Uterus (tissue), 4 donors: ENCODE measurements around the gene LSR. TPM values are rescaled to one million over a fixed set of nuclear protein-coding genes. Genes with fewer than 3 reads are reported as not detected.

Experiments
- DNase-seq, 2 donors: peaks; one replicate each; pipeline ENCODE4 v3.0.0-alpha.2; 2019 to 2020
- H3K27ac ChIP-seq, 2 donors: fragments of 200-600 bp; sonication (generic); 1 replicate in 1 of 2; 2 replicates in 1 of 2; pipeline ENCODE4 v1.5.1; 2016 to 2018
- H3K27me3 ChIP-seq, 2 donors: fragments of 200-600 bp; sonication (generic); one replicate each; pipeline ENCODE4 v1.5.1; 2018 to 2019; ENCODE audit warnings: control low read depth in 1 of 2
- H3K36me3 ChIP-seq, 2 donors: fragments of 200-600 bp; sonication (generic); one replicate each; pipeline ENCODE4 v1.5.1; 2019; ENCODE audit warnings: control low read depth in 1 of 2
- H3K4me1 ChIP-seq, 2 donors: fragments of 200-600 bp; sonication (generic); one replicate each; pipeline ENCODE4 v1.5.1; 2018 to 2019; ENCODE audit warnings: control low read depth in 1 of 2
- H3K4me3 ChIP-seq, 2 donors: fragments of 200-600 bp; sonication (generic); 1 replicate in 1 of 2; 2 replicates in 1 of 2; pipeline ENCODE4 v1.5.1; 2018 to 2019; ENCODE audit warnings: mild to moderate bottlenecking in 1 of 2
- H3K9me3 ChIP-seq, 2 donors: fragments of 200-600 bp; sonication (generic); one replicate each; pipeline ENCODE4 v1.5.1; 2019; ENCODE audit warnings: control low read depth in 1 of 2
- POLR2A ChIP-seq, 2 donors: fragments of 450-650 bp; IDR thresholded peaks; one replicate each; pipeline ENCODE4 v1.6.1; 2016; ENCODE audit warnings: antibody characterized with exemption in 2 of 2, mild to moderate bottlenecking in 1 of 2, moderate library complexity in 1 of 2
- intact Hi-C: fragments of 100-400 bp; cut with DNase I; formaldehyde crosslinking; loops from one replicate; pipeline ENCODE4 v1.15.1; 2023; ENCODE audit warnings: low total_unique reads
- total RNA-seq, 4 donors: library from RNA; depleted of rRNA in 3 of 4; stranded (reverse); fragments of >200 nt in 3 of 4; gene quantifications; one replicate each; pipeline versions ENCODE4 v1.1.0 to v1.2.4, GENCODE V29; 2014 to 2023
- TF ChIP-seq, protein P1 (sequence below), 4 experiments: fragments of 200-600 bp in 2 of 4; fragments of 450-650 bp in 2 of 4; sonication (generic) in 2 of 4; IDR thresholded peaks; one replicate each; pipeline ENCODE4 v1.5.1; 2016 to 2019; ENCODE audit warnings: antibody characterized with exemption in 4 of 4, mild to moderate bottlenecking in 2 of 4, moderate library complexity in 1 of 4
- donor health status: DM: yes; HTN: yes; CAD: no.

Gene LSR
- total RNA-seq, 4 donors from 2014 or later: 7.3 to 37.8 (median 20.2) TPM

DNA sequence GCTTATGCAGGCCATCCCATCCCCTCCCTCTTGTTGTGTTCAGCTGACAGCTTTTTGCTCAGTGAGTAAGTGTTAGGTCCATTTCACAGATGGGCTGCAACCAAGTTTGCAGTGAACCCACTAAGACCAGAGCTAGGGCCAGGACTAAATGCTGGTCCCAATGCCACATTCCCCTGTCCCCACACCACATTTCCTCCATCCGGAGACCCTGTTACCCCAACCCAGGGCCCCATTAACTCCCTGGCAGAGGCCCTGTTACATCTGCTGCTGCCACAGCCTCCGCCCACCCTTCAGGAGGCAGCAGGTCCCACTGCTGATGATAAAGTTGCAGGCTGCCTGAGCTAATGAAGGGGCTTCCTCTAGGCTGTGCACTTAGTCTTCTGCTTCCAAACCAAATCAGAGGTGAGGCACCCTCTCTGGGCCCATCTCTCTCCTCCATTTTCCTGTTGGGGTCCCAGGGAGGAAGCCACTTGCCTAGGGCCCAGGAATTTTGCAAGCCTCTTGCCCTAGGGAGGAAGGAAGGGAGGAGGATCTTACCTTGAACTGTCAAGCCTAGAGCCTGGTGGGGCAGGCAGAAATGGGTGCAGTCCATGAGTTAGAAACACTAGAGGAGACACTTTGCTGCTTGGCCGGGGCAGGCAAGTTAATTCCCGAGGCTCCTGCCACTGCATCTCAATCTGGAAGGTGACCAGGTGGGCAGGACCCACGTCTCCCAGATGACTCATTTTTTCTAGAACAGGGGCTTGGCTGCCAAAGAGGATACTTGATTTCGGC lies 16.5 kb downstream of the LSR start:
- intact Hi-C loops: no loop called here
- H3K36me3 ChIP-seq: no peaks in the 10 kb centered on the region
- H3K4me1 ChIP-seq: peaks cover 0 to 4% of the 10 kb centered on the region in 2 donors
- TF ChIP-seq, protein P1, sequence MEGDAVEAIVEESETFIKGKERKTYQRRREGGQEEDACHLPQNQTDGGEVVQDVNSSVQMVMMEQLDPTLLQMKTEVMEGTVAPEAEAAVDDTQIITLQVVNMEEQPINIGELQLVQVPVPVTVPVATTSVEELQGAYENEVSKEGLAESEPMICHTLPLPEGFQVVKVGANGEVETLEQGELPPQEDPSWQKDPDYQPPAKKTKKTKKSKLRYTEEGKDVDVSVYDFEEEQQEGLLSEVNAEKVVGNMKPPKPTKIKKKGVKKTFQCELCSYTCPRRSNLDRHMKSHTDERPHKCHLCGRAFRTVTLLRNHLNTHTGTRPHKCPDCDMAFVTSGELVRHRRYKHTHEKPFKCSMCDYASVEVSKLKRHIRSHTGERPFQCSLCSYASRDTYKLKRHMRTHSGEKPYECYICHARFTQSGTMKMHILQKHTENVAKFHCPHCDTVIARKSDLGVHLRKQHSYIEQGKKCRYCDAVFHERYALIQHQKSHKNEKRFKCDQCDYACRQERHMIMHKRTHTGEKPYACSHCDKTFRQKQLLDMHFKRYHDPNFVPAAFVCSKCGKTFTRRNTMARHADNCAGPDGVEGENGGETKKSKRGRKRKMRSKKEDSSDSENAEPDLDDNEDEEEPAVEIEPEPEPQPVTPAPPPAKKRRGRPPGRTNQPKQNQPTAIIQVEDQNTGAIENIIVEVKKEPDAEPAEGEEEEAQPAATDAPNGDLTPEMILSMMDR (IDR thresholded peaks at IDR 0.05): no peak
- TF ChIP-seq POLR2A (IDR thresholded peaks at IDR 0.05): no peak
- H3K27ac ChIP-seq: peak overlapping the region; percentile 5 to 99
- no peaks in the 10 kb centered on the region for H3K27me3 ChIP-seq
- peak; percentile 23 to 28 for DNase-seq
- no peak overlapping the region for H3K4me3 ChIP-seq
- H3K9me3 ChIP-seq: no peaks in the 10 kb centered on the region

DNA sequence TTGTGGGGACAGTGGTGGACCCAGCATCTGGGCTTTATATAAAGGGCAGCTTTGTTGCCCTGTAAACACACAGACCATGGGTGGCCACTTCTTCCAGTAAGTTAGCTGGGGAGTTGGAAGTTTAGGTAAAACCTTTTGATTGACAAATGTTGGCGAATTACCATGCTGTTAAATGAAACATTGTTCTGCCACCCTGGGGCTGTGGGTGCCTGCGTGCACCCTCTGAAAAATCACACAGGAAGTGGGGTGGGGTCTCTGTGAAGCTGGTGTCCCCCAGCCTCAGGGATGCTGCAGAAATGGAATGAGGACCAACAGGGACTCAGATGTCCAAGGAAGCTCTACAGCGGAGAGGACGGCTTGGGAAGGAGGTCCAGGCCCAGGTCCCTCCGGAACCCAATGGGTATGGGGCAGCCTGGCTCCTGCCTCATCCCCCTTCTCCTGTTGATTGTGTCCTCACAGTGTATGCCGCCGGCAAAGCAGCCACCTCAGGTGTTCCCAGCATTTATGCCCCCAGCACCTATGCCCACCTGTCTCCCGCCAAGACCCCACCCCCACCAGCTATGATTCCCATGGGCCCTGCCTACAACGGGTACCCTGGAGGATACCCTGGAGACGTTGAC lies 17.2 kb downstream of the LSR start:
- no peaks in the 10 kb centered on the region for H3K36me3 ChIP-seq
- intact Hi-C loops: no loop called here
- no peaks in the 10 kb centered on the region for H3K9me3 ChIP-seq
- TF ChIP-seq, protein P1 (IDR thresholded peaks at IDR 0.05): no peak
- TF ChIP-seq POLR2A (IDR thresholded peaks at IDR 0.05): no peak
- no peaks in the 10 kb centered on the region for H3K27me3 ChIP-seq
- peak; percentile 18 to 19 for DNase-seq
- no peak overlapping the region for H3K4me3 ChIP-seq
- peak overlapping the region; percentile 99 for H3K27ac ChIP-seq
- H3K4me1 ChIP-seq: peaks cover 0 to 4% of the 10 kb centered on the region in 2 donors

DNA sequence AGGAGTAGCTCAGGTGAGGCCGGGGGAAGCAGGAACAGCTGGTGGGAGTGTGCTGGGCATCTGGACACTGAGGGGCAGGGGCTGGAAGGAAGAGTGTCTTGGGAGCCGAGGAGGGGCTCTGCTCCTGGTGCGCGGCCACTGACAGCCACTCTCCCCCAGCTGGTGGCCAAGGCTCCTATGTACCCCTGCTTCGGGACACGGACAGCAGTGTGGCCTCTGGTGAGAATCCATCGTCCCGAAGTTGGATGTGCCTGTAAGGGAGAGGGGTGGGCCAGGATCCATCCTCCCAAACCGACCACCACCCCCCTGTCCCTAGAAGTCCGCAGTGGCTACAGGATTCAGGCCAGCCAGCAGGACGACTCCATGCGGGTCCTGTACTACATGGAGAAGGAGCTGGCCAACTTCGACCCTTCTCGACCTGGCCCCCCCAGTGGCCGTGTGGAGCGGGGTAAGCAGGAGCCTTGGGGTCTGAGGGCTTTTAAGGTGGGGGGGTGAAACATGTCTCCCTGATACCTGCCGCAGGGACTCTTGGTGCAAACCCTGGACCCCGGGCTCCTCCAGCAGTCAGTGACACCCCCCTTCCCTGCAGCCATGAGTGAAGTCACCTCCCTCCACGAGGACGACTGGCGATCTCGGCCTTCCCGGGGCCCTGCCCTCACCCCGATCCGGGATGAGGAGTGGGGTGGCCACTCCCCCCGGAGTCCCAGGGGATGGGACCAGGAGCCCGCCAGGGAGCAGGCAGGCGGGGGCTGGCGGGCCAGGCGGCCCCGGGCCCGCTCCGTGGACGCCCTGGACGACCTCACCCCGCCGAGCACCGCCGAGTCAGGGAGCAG lies 17.9 kb downstream of the LSR start:
- Histone ChIP-seq H3K4me1 (peaks cover 0 to 4% of the 10 kb centered on the region in 2 donors), H3K36me3 (no peaks in the 10 kb centered on the region), H3K27me3 (no peaks in the 10 kb centered on the region), H3K27ac (peak overlapping the region; percentile 99), H3K4me3 (peak overlapping the region; percentile 74 to 83), H3K9me3 (no peaks in the 10 kb centered on the region)
- TF ChIP-seq, protein P1 (IDR thresholded peaks at IDR 0.05): no peak
- no peak for TF ChIP-seq POLR2A (IDR thresholded peaks at IDR 0.05)
- DNase-seq: peak; percentile 40 to 54
- intact Hi-C loops: no loop called here

DNA sequence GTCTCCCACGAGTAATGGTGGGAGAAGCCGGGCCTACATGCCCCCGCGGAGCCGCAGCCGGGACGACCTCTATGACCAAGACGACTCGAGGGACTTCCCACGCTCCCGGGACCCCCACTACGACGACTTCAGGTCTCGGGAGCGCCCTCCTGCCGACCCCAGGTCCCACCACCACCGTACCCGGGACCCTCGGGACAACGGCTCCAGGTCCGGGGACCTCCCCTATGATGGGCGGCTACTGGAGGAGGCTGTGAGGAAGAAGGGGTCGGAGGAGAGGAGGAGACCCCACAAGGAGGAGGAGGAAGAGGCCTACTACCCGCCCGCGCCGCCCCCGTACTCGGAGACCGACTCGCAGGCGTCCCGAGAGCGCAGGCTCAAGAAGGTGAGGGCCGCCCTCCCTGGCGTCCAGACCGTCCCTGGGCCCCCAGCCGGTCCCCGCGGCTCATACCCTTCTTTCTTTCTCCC lies 18.6 kb downstream of the LSR start:
- H3K36me3 ChIP-seq: no peaks in the 10 kb centered on the region
- peaks cover 0 to 4% of the 10 kb centered on the region in 2 donors for H3K4me1 ChIP-seq
- H3K4me3 ChIP-seq: peak overlapping the region; percentile 74 to 83
- TF ChIP-seq, protein P1 (IDR thresholded peaks at IDR 0.05): no peak
- TF ChIP-seq POLR2A (IDR thresholded peaks at IDR 0.05): no peak
- no peaks in the 10 kb centered on the region for H3K9me3 ChIP-seq
- DNase-seq: peak; percentile 64 to 66
- intact Hi-C loops: no loop called here
- H3K27ac ChIP-seq: peak overlapping the region; percentile 99
- no peaks in the 10 kb centered on the region for H3K27me3 ChIP-seq
